ENCODE data around the gene MBIP. TPM values are rescaled to one million over a fixed set of nuclear protein-coding genes. Genes with fewer than 3 reads are reported as not detected.
"Not testable (repeated sequence)": the region's sequence is repeated elsewhere in the genome, so short reads cannot be mapped to it uniquely, and the experiment has no call there.

Gene MBIP
- polyA plus RNA-seq (2013, experiment 1 of 4), result 49.4 TPM
- 42.1 TPM for polyA plus RNA-seq (2013, experiment 2 of 4)
- polyA plus RNA-seq (2013, experiment 3 of 4), result 43.5 TPM
- polyA plus RNA-seq (2013, experiment 4 of 4), result 45.0 TPM

GRCh38 chr14:36320200-36320896, at the start of gene MBIP:
MBIP (minus strand) TSS chr14:36320637; CDS start chr14:36320588, 49 bp downstream.
- no peaks in the 10 kb centered on the region for H3K36me3 ChIP-seq (ENCODE audit: control insufficient read depth, insufficient read depth, low read length)
- H3K4me3 ChIP-seq (ENCODE audit: insufficient read depth, low read depth, low read length), result peak within 1 kb of the TSS; percentile 98

GRCh38 chr14:36367985-36368774, 47.7 kb upstream of the MBIP start:
- H3K9me3 ChIP-seq (ENCODE audit: control insufficient read depth, low read length), result no peaks in the 10 kb centered on the region
- no peak overlapping the region for H3K4me3 ChIP-seq (ENCODE audit: insufficient read depth, low read depth, low read length)
- H3K27ac ChIP-seq (ENCODE audit: insufficient read depth, low read depth, low read length, poor library complexity, severe bottlenecking), result no peak overlapping the region
- no peaks in the 10 kb centered on the region for H3K27me3 ChIP-seq (ENCODE audit: control insufficient read depth, insufficient read depth, low read length, poor library complexity, severe bottlenecking)
- no peaks in the 10 kb centered on the region for H3K4me1 ChIP-seq (ENCODE audit: control insufficient read depth, insufficient read depth, low read length)
- WGBS, 2 experiments, result 82 to 83% methylated on average over 5 to 6 of the region's 6 CpGs
- no peaks in the 10 kb centered on the region for H3K36me3 ChIP-seq (ENCODE audit: control insufficient read depth, insufficient read depth, low read length)

More at GRCh38 chr14:36320200-36320896, at the start of gene MBIP:
- Histone ChIP-seq H3K27me3 (ENCODE audit: control insufficient read depth, insufficient read depth, low read length, poor library complexity, severe bottlenecking) (peaks cover 13% of the 10 kb centered on the region), H3K9me3 (ENCODE audit: control insufficient read depth, low read length) (no peaks in the 10 kb centered on the region), H3K27ac (ENCODE audit: insufficient read depth, low read depth, low read length, poor library complexity, severe bottlenecking) (peak within 1 kb of the TSS; percentile 63), H3K4me1 (ENCODE audit: control insufficient read depth, insufficient read depth, low read length) (peaks cover 17% of the 10 kb centered on the region)
- 0% methylated on average over 35 of the region's 35 CpGs for WGBS, 2 experiments

- Histone ChIP-seq H3K36me3 (ENCODE audit: control insufficient read depth, insufficient read depth, low read length) (no peaks in the 10 kb centered on the region), H3K27ac (ENCODE audit: insufficient read depth, low read depth, low read length, poor library complexity, severe bottlenecking) (no peak overlapping the region), H3K9me3 (ENCODE audit: control insufficient read depth, low read length) (no peaks in the 10 kb centered on the region), H3K4me1 (ENCODE audit: control insufficient read depth, insufficient read depth, low read length) (no peaks in the 10 kb centered on the region), H3K27me3 (ENCODE audit: control insufficient read depth, insufficient read depth, low read length, poor library complexity, severe bottlenecking) (no peaks in the 10 kb centered on the region), H3K4me3 (ENCODE audit: insufficient read depth, low read depth, low read length) (no peak overlapping the region)
- WGBS, 2 experiments, result 79 to 94% methylated on average over 2 of the region's 2 CpGs
Observed at GRCh38 chr14:36365766-36366165, 45.3 kb upstream of the MBIP start.

GRCh38 chr14:36363704-36364103, 43.3 kb upstream of the MBIP start:
- Histone ChIP-seq H3K4me1 (ENCODE audit: control insufficient read depth, insufficient read depth, low read length) (no peaks in the 10 kb centered on the region), H3K27ac (ENCODE audit: insufficient read depth, low read depth, low read length, poor library complexity, severe bottlenecking) (no peak overlapping the region), H3K27me3 (ENCODE audit: control insufficient read depth, insufficient read depth, low read length, poor library complexity, severe bottlenecking) (no peaks in the 10 kb centered on the region), H3K36me3 (ENCODE audit: control insufficient read depth, insufficient read depth, low read length) (no peaks in the 10 kb centered on the region), H3K9me3 (ENCODE audit: control insufficient read depth, low read length) (no peaks in the 10 kb centered on the region), H3K4me3 (ENCODE audit: insufficient read depth, low read depth, low read length) (no peak overlapping the region)
- WGBS, 2 experiments, result 92 to 98% methylated on average over 2 of the region's 2 CpGs

DNA sequence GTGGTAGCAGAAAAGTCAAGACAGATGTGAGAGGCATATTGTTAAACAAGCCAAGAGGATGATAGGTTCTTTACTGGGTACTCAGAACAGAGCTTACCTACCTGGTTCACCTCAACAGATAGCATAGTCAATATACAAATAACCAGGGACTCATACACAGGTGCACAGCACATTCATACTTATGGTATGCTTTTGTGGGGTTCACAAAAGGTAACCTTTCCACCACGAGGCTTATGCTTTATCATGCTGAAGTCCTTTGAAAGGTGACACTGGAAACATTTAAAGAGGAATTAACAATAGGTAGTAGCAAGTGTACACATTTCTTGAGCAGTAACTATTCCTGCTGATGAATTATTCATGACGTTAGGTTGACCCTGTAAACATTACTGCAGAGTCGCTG, 42.2 kb upstream of the MBIP start:
- Histone ChIP-seq H3K27ac (ENCODE audit: insufficient read depth, low read depth, low read length, poor library complexity, severe bottlenecking) (no peak overlapping the region), H3K4me3 (ENCODE audit: insufficient read depth, low read depth, low read length) (no peak overlapping the region), H3K27me3 (ENCODE audit: control insufficient read depth, insufficient read depth, low read length, poor library complexity, severe bottlenecking) (no peaks in the 10 kb centered on the region), H3K4me1 (ENCODE audit: control insufficient read depth, insufficient read depth, low read length) (no peaks in the 10 kb centered on the region), H3K36me3 (ENCODE audit: control insufficient read depth, insufficient read depth, low read length) (no peaks in the 10 kb centered on the region), H3K9me3 (ENCODE audit: control insufficient read depth, low read length) (no peaks in the 10 kb centered on the region)
- WGBS, 2 experiments, result 82 to 89% methylated on average over 1 to 2 of the region's 3 CpGs

DNA sequence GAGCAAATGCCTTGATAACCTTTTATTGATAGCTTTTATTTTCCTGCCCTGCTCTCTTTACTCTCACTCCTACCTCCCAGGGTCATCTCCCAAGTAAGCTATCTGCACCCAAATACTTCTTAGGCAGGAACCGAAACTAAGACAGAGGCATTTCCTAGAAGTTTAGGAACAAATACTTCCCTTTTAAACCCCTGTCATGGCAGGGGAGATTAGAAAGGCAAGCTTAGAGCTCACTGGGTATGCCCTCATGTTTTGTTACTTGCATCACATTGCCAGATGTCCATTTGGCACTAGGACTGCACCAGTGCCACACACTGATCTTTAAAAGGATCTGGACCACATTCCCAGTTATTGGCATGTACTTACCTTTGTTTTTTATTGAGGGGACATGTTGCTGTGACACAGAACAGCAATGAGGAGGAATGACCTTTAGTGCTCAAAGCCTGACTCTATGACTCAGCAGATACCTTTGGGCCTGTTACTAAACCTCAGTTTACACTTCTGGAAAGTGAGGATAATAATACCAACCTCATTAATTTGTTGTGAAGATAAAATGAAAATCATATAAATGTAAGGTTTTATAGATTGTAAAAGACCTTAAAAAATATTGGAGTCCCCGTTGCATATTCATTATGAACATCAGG, 40.9 kb upstream of the MBIP start:
- H3K27me3 ChIP-seq (ENCODE audit: control insufficient read depth, insufficient read depth, low read length, poor library complexity, severe bottlenecking), result no peaks in the 10 kb centered on the region
- H3K9me3 ChIP-seq (ENCODE audit: control insufficient read depth, low read length), result no peaks in the 10 kb centered on the region
- no peak overlapping the region for H3K4me3 ChIP-seq (ENCODE audit: insufficient read depth, low read depth, low read length)
- 90% methylated on average over 1 to 2 of the region's 2 CpGs for WGBS, 2 experiments
- H3K36me3 ChIP-seq (ENCODE audit: control insufficient read depth, insufficient read depth, low read length), result no peaks in the 10 kb centered on the region
- no peaks in the 10 kb centered on the region for H3K4me1 ChIP-seq (ENCODE audit: control insufficient read depth, insufficient read depth, low read length)
- H3K27ac ChIP-seq (ENCODE audit: insufficient read depth, low read depth, low read length, poor library complexity, severe bottlenecking), result no peak overlapping the region

- Histone ChIP-seq H3K27me3 (ENCODE audit: control insufficient read depth, insufficient read depth, low read length, poor library complexity, severe bottlenecking) (no peaks in the 10 kb centered on the region), H3K9me3 (ENCODE audit: control insufficient read depth, low read length) (no peaks in the 10 kb centered on the region), H3K4me3 (ENCODE audit: insufficient read depth, low read depth, low read length) (no peak overlapping the region), H3K4me1 (ENCODE audit: control insufficient read depth, insufficient read depth, low read length) (no peaks in the 10 kb centered on the region), H3K36me3 (ENCODE audit: control insufficient read depth, insufficient read depth, low read length) (no peaks in the 10 kb centered on the region), H3K27ac (ENCODE audit: insufficient read depth, low read depth, low read length, poor library complexity, severe bottlenecking) (no peak overlapping the region)
- WGBS, 2 experiments, result 92% methylated on average over 1 of the region's 1 CpG; no CpG with 5 or more reads in 1 of the 2 experiments
Observed at GRCh38 chr14:36356862-36357261, 36.4 kb upstream of the MBIP start.

DNA sequence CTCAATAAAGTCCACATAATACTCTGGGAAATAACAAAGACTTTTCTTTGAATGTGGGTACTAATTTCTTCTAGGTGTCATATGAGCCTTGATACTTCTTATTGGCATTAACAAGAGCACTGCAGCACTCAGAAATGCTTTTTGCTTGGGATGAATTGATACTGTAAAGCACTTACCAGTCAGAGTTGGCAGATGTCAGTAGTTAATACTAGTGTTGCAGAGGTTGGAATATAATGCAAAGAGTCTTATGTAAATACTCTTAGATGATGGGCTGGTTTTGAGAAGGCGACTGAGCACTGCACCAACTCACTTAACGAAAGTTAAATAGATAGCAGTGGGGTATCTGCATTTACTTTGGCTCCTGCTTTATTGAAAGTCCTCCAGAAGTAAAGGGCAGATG, 25.6 kb upstream of the MBIP start:
- Histone ChIP-seq H3K27ac (ENCODE audit: insufficient read depth, low read depth, low read length, poor library complexity, severe bottlenecking) (no peak overlapping the region), H3K4me1 (ENCODE audit: control insufficient read depth, insufficient read depth, low read length) (peaks cover 8% of the 10 kb centered on the region), H3K27me3 (ENCODE audit: control insufficient read depth, insufficient read depth, low read length, poor library complexity, severe bottlenecking) (no peaks in the 10 kb centered on the region), H3K36me3 (ENCODE audit: control insufficient read depth, insufficient read depth, low read length) (no peaks in the 10 kb centered on the region), H3K4me3 (ENCODE audit: insufficient read depth, low read depth, low read length) (no peak overlapping the region), H3K9me3 (ENCODE audit: control insufficient read depth, low read length) (no peaks in the 10 kb centered on the region)
- 71 to 75% methylated on average over 2 of the region's 2 CpGs for WGBS, 2 experiments

DNA sequence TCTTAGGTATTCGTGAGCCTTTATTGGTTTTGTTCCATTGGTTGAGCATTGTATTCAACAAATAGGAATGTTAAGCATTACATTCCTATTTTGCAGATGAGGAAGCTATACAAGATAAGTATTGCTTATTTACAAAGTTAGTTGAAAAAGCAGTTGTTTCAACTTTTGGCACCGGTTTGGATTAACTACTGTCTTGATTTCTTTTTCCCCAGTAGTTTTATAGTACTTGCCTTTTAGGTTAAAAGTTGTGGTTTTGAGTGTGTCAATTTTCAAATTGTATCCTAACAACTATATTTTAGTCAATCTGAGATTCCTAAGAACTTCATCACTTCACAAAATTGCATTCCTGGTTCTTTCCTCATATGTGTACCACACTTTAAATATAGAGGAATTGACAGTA, 23.8 kb upstream of the MBIP start:
- WGBS, 2 experiments, result 69 to 71% methylated on average over 2 of the region's 2 CpGs
- Histone ChIP-seq H3K4me3 (ENCODE audit: insufficient read depth, low read depth, low read length) (no peak overlapping the region), H3K27ac (ENCODE audit: insufficient read depth, low read depth, low read length, poor library complexity, severe bottlenecking) (no peak overlapping the region), H3K9me3 (ENCODE audit: control insufficient read depth, low read length) (no peaks in the 10 kb centered on the region), H3K27me3 (ENCODE audit: control insufficient read depth, insufficient read depth, low read length, poor library complexity, severe bottlenecking) (no peaks in the 10 kb centered on the region), H3K36me3 (ENCODE audit: control insufficient read depth, insufficient read depth, low read length) (no peaks in the 10 kb centered on the region), H3K4me1 (ENCODE audit: control insufficient read depth, insufficient read depth, low read length) (peaks cover 8% of the 10 kb centered on the region)

DNA sequence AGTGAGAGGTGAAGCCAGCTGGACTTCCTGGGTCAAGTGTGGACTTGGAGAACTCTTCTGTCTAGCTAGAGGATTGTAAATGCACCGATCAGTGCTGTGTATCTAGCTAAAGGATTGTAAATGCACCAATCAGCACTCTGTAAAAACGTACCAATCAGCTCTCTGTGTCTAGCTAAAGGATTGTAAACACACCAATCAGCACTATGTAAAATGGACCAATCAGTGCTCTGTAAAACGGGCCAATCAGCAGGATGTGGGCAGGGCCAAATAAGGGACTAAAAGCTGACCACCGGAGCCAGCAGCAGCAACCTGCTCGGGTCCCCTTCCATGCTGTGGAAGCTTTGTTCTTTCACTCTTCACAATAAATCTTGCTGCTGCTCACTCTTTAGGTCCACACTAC, 21.4 kb upstream of the MBIP start:
- H3K27me3 ChIP-seq (ENCODE audit: control insufficient read depth, insufficient read depth, low read length, poor library complexity, severe bottlenecking), result not testable (repeated sequence)

More for the DNA sequence above, 21.4 kb upstream of the MBIP start:
- not testable (repeated sequence) for H3K36me3 ChIP-seq (ENCODE audit: control insufficient read depth, insufficient read depth, low read length); H3K4me3 ChIP-seq (ENCODE audit: insufficient read depth, low read depth, low read length); H3K4me1 ChIP-seq (ENCODE audit: control insufficient read depth, insufficient read depth, low read length); H3K9me3 ChIP-seq (ENCODE audit: control insufficient read depth, low read length); H3K27ac ChIP-seq (ENCODE audit: insufficient read depth, low read depth, low read length, poor library complexity, severe bottlenecking)
- 84 to 88% methylated on average over 5 of the region's 5 CpGs for WGBS, 2 experiments
